GM10248 (cell line): ENCODE measurements around the gene UTP14C.
"Not testable (repeated sequence)": the region's sequence is repeated elsewhere in the genome, so short reads cannot be mapped to it uniquely, and the experiment has no call there.

ENCODE experiments used
- CTCF ChIA-PET: fragments of 300-600 bp; sonication (Branson Sonifier 250); formaldehyde crosslinking; extraction: SDS; loops from one replicate; lab custom pipeline; 2021; ENCODE audit warnings: antibody characterized with exemption; lab: Yijun Ruan, JAX
- POLR2A ChIA-PET: fragments of 350-650 bp; sonication (Branson Sonifier 250); formaldehyde crosslinking; extraction: SDS; loops from one replicate; lab custom pipeline; 2020; ENCODE audit warnings: antibody characterized with exemption; lab: Yijun Ruan, JAX
- DNase-seq: peaks from one replicate; pipeline ENCODE4 v3.0.0; 2012; ENCODE audit errors: extremely low spot score
- TF ChIP-seq, protein P1 (sequence below): IDR thresholded peaks from 2 replicates; pipeline ENCODE4 v1.5.1; 2012; ENCODE audit warnings: mild to moderate bottlenecking, low read depth; ENCODE audit errors: extremely low read depth, missing control alignments, control extremely low read depth

The UTP14C gene

GRCh38 chr13:52022356-52022755 lies 2.1 kb upstream of the UTP14C start:
- ChIA-PET CTCF (interaction anchor here (0.7 to 1.4 kb wide), 3 partner anchors 11 to 129 kb away, joined by 3 read pairs; no protein-coding TSS in a partner anchor), POLR2A (no interaction called here)
- DNase-seq = no peak
- TF ChIP-seq, protein P1, sequence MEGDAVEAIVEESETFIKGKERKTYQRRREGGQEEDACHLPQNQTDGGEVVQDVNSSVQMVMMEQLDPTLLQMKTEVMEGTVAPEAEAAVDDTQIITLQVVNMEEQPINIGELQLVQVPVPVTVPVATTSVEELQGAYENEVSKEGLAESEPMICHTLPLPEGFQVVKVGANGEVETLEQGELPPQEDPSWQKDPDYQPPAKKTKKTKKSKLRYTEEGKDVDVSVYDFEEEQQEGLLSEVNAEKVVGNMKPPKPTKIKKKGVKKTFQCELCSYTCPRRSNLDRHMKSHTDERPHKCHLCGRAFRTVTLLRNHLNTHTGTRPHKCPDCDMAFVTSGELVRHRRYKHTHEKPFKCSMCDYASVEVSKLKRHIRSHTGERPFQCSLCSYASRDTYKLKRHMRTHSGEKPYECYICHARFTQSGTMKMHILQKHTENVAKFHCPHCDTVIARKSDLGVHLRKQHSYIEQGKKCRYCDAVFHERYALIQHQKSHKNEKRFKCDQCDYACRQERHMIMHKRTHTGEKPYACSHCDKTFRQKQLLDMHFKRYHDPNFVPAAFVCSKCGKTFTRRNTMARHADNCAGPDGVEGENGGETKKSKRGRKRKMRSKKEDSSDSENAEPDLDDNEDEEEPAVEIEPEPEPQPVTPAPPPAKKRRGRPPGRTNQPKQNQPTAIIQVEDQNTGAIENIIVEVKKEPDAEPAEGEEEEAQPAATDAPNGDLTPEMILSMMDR = no peak

DNA sequence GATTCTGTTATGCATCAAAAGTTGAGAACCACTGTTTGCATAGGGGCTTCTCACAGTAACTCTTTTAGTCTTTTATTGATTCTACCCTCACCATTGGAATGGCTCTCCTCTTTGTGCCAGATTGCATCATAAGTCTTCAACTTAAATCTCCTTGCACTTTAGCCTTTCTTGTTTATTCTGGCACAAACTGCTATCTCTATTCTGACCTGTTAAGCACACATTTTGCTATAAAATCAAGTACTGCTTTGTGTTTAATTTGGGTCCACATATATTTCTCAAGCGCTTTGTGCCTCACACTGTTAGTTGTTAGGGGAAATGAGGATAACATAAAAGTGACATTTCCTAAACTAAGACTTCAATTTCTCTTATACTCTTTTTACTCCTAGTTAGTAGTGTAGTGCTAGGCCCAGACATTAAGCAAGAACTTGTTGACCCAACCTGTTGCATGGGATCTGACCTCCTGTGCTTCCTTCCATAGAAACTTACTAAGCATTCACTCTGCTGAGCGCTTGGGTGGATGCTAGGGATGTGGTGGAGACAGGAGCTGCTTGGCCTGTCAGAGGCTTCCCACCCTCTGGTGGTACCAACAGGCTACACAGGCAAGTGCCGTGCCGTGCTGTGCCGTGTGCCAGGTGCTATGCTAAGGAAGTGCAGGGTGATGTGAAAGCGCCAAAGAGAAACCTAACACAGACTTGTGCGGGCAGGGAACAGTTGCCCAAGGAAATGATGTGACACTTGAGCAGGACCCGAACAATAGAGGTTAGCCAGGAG lies 1.2 kb downstream of the UTP14C start:
- CTCF ChIA-PET = interaction anchor here (0.9 to 1.3 kb wide), 2 partner anchors 25 to 425 kb away, joined by 3 to 4 read pairs; no protein-coding TSS in a partner anchor
- POLR2A ChIA-PET = no interaction called here

GRCh38 chr13:52026246-52026626 lies 1.7 kb downstream of the UTP14C start:
- TF ChIP-seq, protein P1 = no peak
- DNase-seq = no peak
- ChIA-PET POLR2A (no interaction called here), CTCF (interaction anchor here (0.9 kb wide), 1 partner anchor 26 kb away, joined by 3 read pairs; no protein-coding TSS in a partner anchor)

More for the DNA sequence above, 1.2 kb downstream of the UTP14C start:
- TF ChIP-seq, protein P1 = no peak
- DNase-seq = no peak

DNA sequence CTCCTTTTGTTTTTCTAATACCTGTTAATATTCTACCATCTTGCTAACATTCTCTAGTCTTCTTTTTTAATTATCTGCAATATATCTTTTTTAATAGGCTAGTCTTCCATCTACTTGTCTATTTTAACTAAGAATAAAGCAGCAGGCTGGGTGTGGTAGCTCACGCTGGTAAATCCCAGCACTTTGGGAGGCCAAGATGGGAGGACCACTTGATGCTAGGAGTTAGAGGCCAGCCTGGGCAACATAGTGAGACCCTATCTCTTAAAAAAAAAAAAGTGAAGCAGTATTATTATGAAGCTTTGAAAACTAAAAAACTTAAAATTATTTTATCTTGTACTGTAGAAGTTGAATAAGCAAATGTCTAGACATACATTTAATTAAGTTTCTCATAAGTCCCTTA lies 3.3 kb downstream of the UTP14C start:
- TF ChIP-seq, protein P1 = no peak
- DNase-seq = no peak
- ChIA-PET CTCF (interaction anchor here (1.2 kb wide), 1 partner anchor 13 kb away, joined by 5 read pairs; no protein-coding TSS in a partner anchor), POLR2A (no interaction called here)

- TF ChIP-seq, protein P1 = no peak
- POLR2A ChIA-PET = no interaction called here
- DNase-seq = no peak
- CTCF ChIA-PET = interaction anchor here (1.7 kb wide), 1 partner anchor 9 kb away, joined by 6 read pairs; no protein-coding TSS in a partner anchor
Measured at GRCh38 chr13:52029569-52029968, 5.1 kb downstream of the UTP14C start.

DNA sequence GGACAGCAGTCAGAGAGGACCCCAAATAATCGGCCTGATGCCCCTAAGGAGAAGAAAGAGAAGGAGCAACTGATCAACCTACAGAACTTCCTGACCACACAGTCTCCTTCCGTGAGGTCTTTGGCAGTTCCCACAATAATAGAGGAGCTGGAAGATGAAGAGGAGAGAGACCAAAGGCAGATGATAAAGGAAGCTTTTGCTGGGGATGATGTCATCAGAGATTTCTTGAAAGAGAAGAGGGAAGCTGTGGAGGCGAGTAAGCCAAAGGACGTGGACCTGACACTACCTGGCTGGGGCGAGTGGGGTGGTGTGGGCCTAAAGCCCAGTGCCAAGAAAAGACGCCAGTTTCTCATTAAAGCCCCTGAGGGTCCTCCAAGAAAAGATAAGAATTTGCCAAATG lies 5.9 kb downstream of the UTP14C start:
- DNase-seq, POLR2A ChIA-PET: not testable (repeated sequence)
- CTCF ChIA-PET = interaction anchor here (1.7 kb wide), 1 partner anchor 9 kb away, joined by 6 read pairs; no protein-coding TSS in a partner anchor

DNA sequence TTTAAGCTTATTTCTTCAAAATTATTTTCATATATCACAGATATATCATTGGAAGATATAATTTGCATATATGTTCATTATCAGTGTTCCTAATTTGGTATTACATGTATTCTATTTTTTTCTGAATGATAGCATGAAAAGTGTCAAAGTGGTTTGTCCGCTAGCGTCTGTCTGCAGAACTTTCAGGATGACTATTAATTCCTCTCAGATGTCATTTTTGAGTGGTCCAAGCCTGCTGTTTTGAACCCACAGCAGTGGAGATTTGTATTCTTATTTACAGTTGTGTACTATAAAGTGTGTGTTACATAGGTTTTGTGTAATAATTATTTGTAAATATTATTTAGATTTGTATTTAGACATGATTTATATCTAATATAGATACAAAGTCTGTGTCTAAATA lies 8.5 kb downstream of the UTP14C start:
- DNase-seq = no peak
- CTCF ChIA-PET = interaction anchor here (0.8 to 1.8 kb wide), 4 partner anchors 9 to 31 kb away, joined by 3 to 5 read pairs (median 3); partner anchors contain the start of gene UTP14C
- TF ChIP-seq, protein P1 = no peak
- POLR2A ChIA-PET = no interaction called here
